ENCODE measurements around the gene ADRA2C. TPM values are rescaled to one million over a fixed set of nuclear protein-coding genes. Genes with fewer than 3 reads are reported as not detected.
A peak's percentile ranks its signal among the peaks of the same experiment; 100 is the strongest.

Gene ADRA2C
- total RNA-seq, 1 experiment from 2014 or later = 28.1 TPM

DNA sequence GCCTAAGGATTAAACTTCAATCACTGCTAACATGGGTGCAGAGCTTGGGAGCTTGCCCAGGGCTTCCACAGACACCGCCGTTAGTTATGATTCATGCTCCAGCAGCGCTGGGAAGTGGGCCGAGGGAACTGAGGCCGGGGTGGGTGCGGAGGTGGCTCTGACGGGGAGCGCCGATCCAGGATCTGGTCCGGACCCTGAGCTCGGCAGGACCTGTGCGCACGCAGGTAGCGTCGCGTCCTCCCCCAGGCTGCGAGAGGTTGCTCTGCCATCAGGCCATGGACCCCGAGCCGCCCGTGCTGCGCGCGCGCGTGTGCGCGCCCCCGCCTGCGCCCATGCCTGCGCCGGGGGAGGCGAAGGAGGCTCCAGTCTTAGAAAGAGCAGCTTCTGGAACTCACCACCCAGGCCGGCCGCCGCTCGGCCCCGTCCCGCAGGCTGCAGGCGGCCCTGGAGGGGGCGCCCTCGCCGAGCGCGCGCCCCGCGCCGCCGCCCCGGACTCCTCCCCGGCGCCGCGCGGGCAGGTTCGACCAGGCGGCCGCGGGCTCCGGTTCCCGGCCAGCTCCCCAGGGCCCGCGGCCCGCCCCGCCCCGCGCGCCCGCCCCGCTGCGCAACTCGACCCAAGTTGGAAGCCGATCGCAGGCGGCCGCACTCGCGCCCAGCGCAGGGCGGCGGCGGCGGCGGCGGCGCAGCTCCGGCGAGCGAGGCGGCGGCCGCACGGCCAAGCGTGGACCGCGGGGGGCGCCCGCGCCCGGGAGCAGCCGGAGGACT lies 732 bp upstream of the ADRA2C start:
- H3K9me2 ChIP-seq (ENCODE audit: insufficient read depth) = no peaks in the 10 kb centered on the region
- CTCF ChIA-PET = interaction anchor here (0.8 to 2.2 kb wide), 8 partner anchors 9 to 116 kb away, joined by 3 to 13 read pairs (median 4); no protein-coding TSS in a partner anchor
- no TSS peak for BruUV-seq (replicated peaks)
- peak overlapping the region; percentile 58 for H3K9ac ChIP-seq (ENCODE audit: low read length)
- H3K4me1 ChIP-seq (ENCODE audit: control insufficient read depth in 1 of 2, insufficient read depth in 2 of 2, low read length in 2 of 2) = peaks cover 8 to 13% of the 10 kb centered on the region in 2 experiments; a peak in 2 of 4 replicates
- RAD21 ChIA-PET (ENCODE audit: low non-redundant PET in 1 of 2, low total read pairs in 2 of 2, uncharacterized antibody in 2 of 2, unreplicated experiment in 2 of 2) = interaction anchor here (0.7 to 1.4 kb wide), 4 partner anchors 21 to 115 kb away, joined by 3 to 6 read pairs (median 4); no protein-coding TSS in a partner anchor
- intact Hi-C loops (cut with micrococcal nuclease) = no loop called here
- no peaks in the 10 kb centered on the region for H3K36me3 ChIP-seq (ENCODE audit: control insufficient read depth in 1 of 2, insufficient read depth in 2 of 2, low read length in 2 of 2)
- no peaks in the 10 kb centered on the region for H3K27me3 ChIP-seq (ENCODE audit: insufficient read depth, low read length)
- no peak for DNase-seq (ENCODE audit: low read depth, low spot score)
- H3K9me3 ChIP-seq (ENCODE audit: control insufficient read depth in 1 of 2, insufficient read depth in 1 of 2, low read depth in 1 of 2, low read length in 2 of 2) = no peaks in the 10 kb centered on the region
- peak overlapping the region; percentile 41 to 60 for H3K4me3 ChIP-seq (replicated peaks in 1 of 2; ENCODE audit: low read depth in 1 of 2, low read length in 2 of 2)
- no peaks in the 10 kb centered on the region for H3K79me2 ChIP-seq (ENCODE audit: insufficient read depth, low read length)
- no peak overlapping the region for H2AFZ ChIP-seq (ENCODE audit: low read depth, low read length, poor library complexity, severe bottlenecking)
- H3K4me2 ChIP-seq (ENCODE audit: low read length) = peak overlapping the region; percentile 90
- TF ChIP-seq TCF7L2 (IDR thresholded peaks at IDR 0.05; ENCODE audit: borderline replicate concordance, extremely low read depth, insufficient read depth, insufficient read length) (peak; percentile 27), YY1 (IDR thresholded peaks at IDR 0.05; ENCODE audit: extremely low read depth, insufficient replicate concordance, low read depth, low read length) (peak; percentile 13), CEBPB (IDR thresholded peaks at IDR 0.05; ENCODE audit: low read depth) (no peak), JUND (IDR thresholded peaks at IDR 0.05) (no peak), FOSL1 (IDR thresholded peaks at IDR 0.05; ENCODE audit: low read depth) (no peak), CBX3 (IDR thresholded peaks at IDR 0.05; ENCODE audit: low read depth) (no peak), ZFX (IDR thresholded peaks at IDR 0.05) (0 out of 2 replicates have a peak, but pooled peaks have one; percentile 31), ZBTB33 (IDR thresholded peaks at IDR 0.05; ENCODE audit: extremely low read depth, insufficient replicate concordance, low read length) (no peak), SP1 (IDR thresholded peaks at IDR 0.05; ENCODE audit: low read depth) (no peak), ZNF274 (IDR thresholded peaks at IDR 0.05; ENCODE audit: low read depth, low read length) (no peak), RAD21 (IDR thresholded peaks at IDR 0.05; ENCODE audit: low read depth) (no peak), POLR2A (IDR thresholded peaks at IDR 0.05; ENCODE audit: borderline replicate concordance, extremely low read depth, insufficient read depth, insufficient read length) (peak; percentile 38), POLR2AphosphoS5 (IDR thresholded peaks at IDR 0.05; ENCODE audit: low read depth, low read length) (peak; percentile 6; the same call in 1 of the 2 replicates), REST (IDR thresholded peaks at IDR 0.05; ENCODE audit: low read depth) (no peak)
- TF ChIP-seq, protein P1, sequence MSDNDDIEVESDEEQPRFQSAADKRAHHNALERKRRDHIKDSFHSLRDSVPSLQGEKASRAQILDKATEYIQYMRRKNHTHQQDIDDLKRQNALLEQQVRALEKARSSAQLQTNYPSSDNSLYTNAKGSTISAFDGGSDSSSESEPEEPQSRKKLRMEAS (IDR thresholded peaks at IDR 0.05) = no peak
- TF ChIP-seq, protein P2, sequence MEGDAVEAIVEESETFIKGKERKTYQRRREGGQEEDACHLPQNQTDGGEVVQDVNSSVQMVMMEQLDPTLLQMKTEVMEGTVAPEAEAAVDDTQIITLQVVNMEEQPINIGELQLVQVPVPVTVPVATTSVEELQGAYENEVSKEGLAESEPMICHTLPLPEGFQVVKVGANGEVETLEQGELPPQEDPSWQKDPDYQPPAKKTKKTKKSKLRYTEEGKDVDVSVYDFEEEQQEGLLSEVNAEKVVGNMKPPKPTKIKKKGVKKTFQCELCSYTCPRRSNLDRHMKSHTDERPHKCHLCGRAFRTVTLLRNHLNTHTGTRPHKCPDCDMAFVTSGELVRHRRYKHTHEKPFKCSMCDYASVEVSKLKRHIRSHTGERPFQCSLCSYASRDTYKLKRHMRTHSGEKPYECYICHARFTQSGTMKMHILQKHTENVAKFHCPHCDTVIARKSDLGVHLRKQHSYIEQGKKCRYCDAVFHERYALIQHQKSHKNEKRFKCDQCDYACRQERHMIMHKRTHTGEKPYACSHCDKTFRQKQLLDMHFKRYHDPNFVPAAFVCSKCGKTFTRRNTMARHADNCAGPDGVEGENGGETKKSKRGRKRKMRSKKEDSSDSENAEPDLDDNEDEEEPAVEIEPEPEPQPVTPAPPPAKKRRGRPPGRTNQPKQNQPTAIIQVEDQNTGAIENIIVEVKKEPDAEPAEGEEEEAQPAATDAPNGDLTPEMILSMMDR (IDR thresholded peaks at IDR 0.05 in 2 of 3, conservative IDR thresholded peaks at IDR 0.05 in 1 of 3; ENCODE audit: borderline replicate concordance in 1 of 3, insufficient read depth in 1 of 3, low read depth in 2 of 3, low read length in 2 of 3) = peak in 2 of 3 experiments; percentile 6 to 29; a peak in 2 of 6 replicates
- H4K20me1 ChIP-seq (ENCODE audit: insufficient read depth) = no peaks in the 10 kb centered on the region
- peak; percentile 85 for ATAC-seq
- H3K27ac ChIP-seq (ENCODE audit: low read depth, low read length) = peak overlapping the region; percentile 88
- POLR2A ChIA-PET = interaction anchor here (1.0 to 1.3 kb wide), 3 partner anchors 9 to 21 kb away, joined by 3 to 5 read pairs (median 4); no protein-coding TSS in a partner anchor

Data from HCT116 (cell line).